HFF-Myc (cell line): ENCODE data around the gene FOXE3.

Source experiments
- DNase-seq: peaks from one replicate; pipeline ENCODE4 v3.0.0-alpha.2; 2011; ENCODE audit warnings: low read depth; ENCODE audit errors: extremely low read depth
- H3K4me3 ChIP-seq: replicated peaks from 2 replicates; pipeline ENCODE4 v1.5.1; 2011; ENCODE audit warnings: low read depth, mild to moderate bottlenecking, control low read depth, low read length
- CTCF ChIP-seq: IDR thresholded peaks from 2 replicates; pipeline ENCODE4 v1.5.1; 2012; ENCODE audit warnings: mild to moderate bottlenecking, low read depth, low read length, control low read depth; ENCODE audit errors: missing control alignments

Gene FOXE3

GRCh38 chr1:47389731-47390130, 26.4 kb upstream of the FOXE3 start:
- no peak overlapping the region for H3K4me3 ChIP-seq
- DNase-seq, result no peak
- no peak for TF ChIP-seq CTCF

GRCh38 chr1:47390843-47391242, 25.2 kb upstream of the FOXE3 start:
- DNase-seq, result no peak
- no peak overlapping the region for H3K4me3 ChIP-seq
- TF ChIP-seq CTCF, result no peak

- no peak overlapping the region for H3K4me3 ChIP-seq
- no peak for TF ChIP-seq CTCF
- no peak for DNase-seq
These were observed 22.9 kb upstream of the FOXE3 start for GRCh38 chr1:47393141-47393540.

- DNase-seq, result no peak
- no peak for TF ChIP-seq CTCF
- no peak overlapping the region for H3K4me3 ChIP-seq
These were observed 20.7 kb upstream of the FOXE3 start for GRCh38 chr1:47395433-47395832.

- no peak for DNase-seq
- H3K4me3 ChIP-seq, result no peak overlapping the region
- TF ChIP-seq CTCF, result no peak
These were observed 19.4 kb upstream of the FOXE3 start for GRCh38 chr1:47396671-47397196.

- TF ChIP-seq CTCF, result no peak
- H3K4me3 ChIP-seq, result no peak overlapping the region
- no peak for DNase-seq
These were observed 16.8 kb upstream of the FOXE3 start for GRCh38 chr1:47399138-47399845.

GRCh38 chr1:47399846-47400155, 16.3 kb upstream of the FOXE3 start:
- DNase-seq, result no peak
- TF ChIP-seq CTCF, result no peak
- H3K4me3 ChIP-seq, result no peak overlapping the region
